Spleen (tissue), 11 donors: Measurements from ENCODE around the gene SDR9C7. TPM values are rescaled to one million over a fixed set of nuclear protein-coding genes. Genes with fewer than 3 reads are reported as not detected.

Experiments
- DNase-seq: peaks from one replicate; pipeline ENCODE4 v3.0.0-alpha.2; 2020
- H3K27ac ChIP-seq, 8 donors: fragments of 200-600 bp; sonication (generic) in 7 of 8; 1 replicate in 4 of 8; 2 replicates in 4 of 8; pipeline versions ENCODE4 v1.5.0 to v1.8.0; 2016 to 2021; ENCODE audit warnings: inconsistent platforms in 4 of 8, mild to moderate bottlenecking in 4 of 8, moderate library complexity in 1 of 8
- H3K27me3 ChIP-seq, 7 donors: fragments of 200-600 bp; sonication (generic) in 6 of 7; replicated peaks in 1 of 7; 1 replicate in 4 of 7; 2 replicates in 3 of 7; pipeline versions ENCODE4 v1.5.0 to v1.8.0; 2016 to 2021; ENCODE audit warnings: inconsistent platforms in 3 of 7, mild to moderate bottlenecking in 1 of 7
- H3K36me3 ChIP-seq, 6 donors: fragments of 200-600 bp; sonication (generic) in 5 of 6; 1 replicate in 4 of 6; 2 replicates in 2 of 6; pipeline versions ENCODE4 v1.5.0 to v1.8.0; 2016 to 2021; ENCODE audit warnings: inconsistent platforms in 2 of 6
- H3K4me1 ChIP-seq, 6 donors: fragments of 200-600 bp; sonication (generic) in 5 of 6; 1 replicate in 3 of 6; 2 replicates in 3 of 6; pipeline versions ENCODE4 v1.5.0 to v1.8.0; 2016 to 2021; ENCODE audit warnings: inconsistent platforms in 3 of 6
- H3K4me3 ChIP-seq, 8 donors: fragments of 200-600 bp; sonication (generic) in 7 of 8; 1 replicate in 4 of 8; 2 replicates in 4 of 8; pipeline versions ENCODE4 v1.5.0 to v1.8.0; 2016 to 2021; ENCODE audit warnings: inconsistent platforms in 4 of 8, mild to moderate bottlenecking in 4 of 8, moderate library complexity in 2 of 8
- H3K9me3 ChIP-seq, 8 donors: fragments of 200-600 bp; sonication (generic) in 7 of 8; 1 replicate in 4 of 8; 2 replicates in 4 of 8; pipeline versions ENCODE4 v1.5.0 to v1.8.0; 2016 to 2021; ENCODE audit warnings: inconsistent platforms in 4 of 8
- CTCF ChIP-seq, 11 experiments: fragments of 200-600 bp in 7 of 11; fragments of 450-650 bp in 4 of 11; sonication (generic) in 4 of 11; IDR thresholded peaks in 8 of 11; conservative IDR thresholded peaks in 3 of 11; 1 replicate in 7 of 11; 2 replicates in 4 of 11; pipeline versions ENCODE4 v1.4.0 to v1.8.0; 2016 to 2021; ENCODE audit warnings: antibody characterized with exemption in 11 of 11, inconsistent platforms in 4 of 11, mild to moderate bottlenecking in 1 of 11
- POLR2A ChIP-seq, 3 donors: fragments of 450-650 bp; IDR thresholded peaks; one replicate each; pipeline ENCODE4 v1.5.1; 2017; ENCODE audit warnings: antibody characterized with exemption in 3 of 3, mild to moderate bottlenecking in 1 of 3
- POLR2AphosphoS5 ChIP-seq, 3 donors: sonication (generic); formaldehyde crosslinking; IDR thresholded peaks; one replicate each; pipeline ENCODE4 v1.5.1; 2017; ENCODE audit warnings: antibody characterized with exemption in 3 of 3
- WGBS, 5 donors: extraction: QIAGEN DNeasy Blood & Tissue Kit in 3 of 5; methylation state at CpG; one replicate each; pipeline versions ENCODE4 v1.1.5 to v1.1.7; 2013 to 2018; 5-methylcytosine and 5-hydroxymethylcytosine counted together
- intact Hi-C: fragments of 100-400 bp; cut with DNase I; formaldehyde crosslinking; loops from one replicate; pipeline ENCODE4 v1.15.0; 2023; ENCODE audit warnings: low total_unique reads
- polyA plus RNA-seq, 3 donors: library from polyadenylated mRNA; stranded (reverse); fragments of 200-250 nt; gene quantifications; one replicate each; pipeline ENCODE4 v1.2.1, GENCODE V29; 2013
- total RNA-seq, 7 donors: library from RNA; depleted of rRNA in 3 of 7; stranded (reverse); fragments of >200 nt in 3 of 7; fragmentation: NEBNext Ultra II Directional in 4 of 7; extraction: Animal tissue kit (Norgen Biotek cat#: 25700) in 4 of 7; gene quantifications; one replicate each; pipeline versions ENCODE4 v1.1.0 to v1.2.1, GENCODE V29; 2016 to 2021
- donor health status: healthy with polysubstance abuse.
- donor health status: DM: no; HTN: no; CAD: no; lungs with moderate emphysema.
- donor health status: DM: no; HTN: no; CAD: no.
- donor health status: Bipolar disorder and iron deficiency.
- donor health status: healthy.
- donor health status: DM: no; HTN: no; CAD: no.
- donor health status: DM: yes; HTN: yes; CAD: no.

SDR9C7 gene
- total and polyA plus RNA-seq, 10 donors = 0.03 to 0.51 (median 0.04) TPM; not detected in 7

GRCh38 chr12:56878010-56878339 lies 56.2 kb downstream of the SDR9C7 start:
- Histone ChIP-seq H3K4me1 (peaks cover 0 to 16% (median 0%) of the 10 kb centered on the region in 6 donors), H3K4me3 (no peak overlapping the region), H3K9me3 (peaks cover 0 to 22% (median 18%) of the 10 kb centered on the region in 8 donors), H3K27ac (peak overlapping the region in 6 of 8 donors; percentile 39 to 76 (median 57)), H3K27me3 (peaks cover 0 to 5% (median 0%) of the 10 kb centered on the region in 7 donors), H3K36me3 (no peaks in the 10 kb centered on the region)
- intact Hi-C loops = no loop called here
- TF ChIP-seq POLR2A (IDR thresholded peaks at IDR 0.05) = no peak
- DNase-seq = no peak

DNA sequence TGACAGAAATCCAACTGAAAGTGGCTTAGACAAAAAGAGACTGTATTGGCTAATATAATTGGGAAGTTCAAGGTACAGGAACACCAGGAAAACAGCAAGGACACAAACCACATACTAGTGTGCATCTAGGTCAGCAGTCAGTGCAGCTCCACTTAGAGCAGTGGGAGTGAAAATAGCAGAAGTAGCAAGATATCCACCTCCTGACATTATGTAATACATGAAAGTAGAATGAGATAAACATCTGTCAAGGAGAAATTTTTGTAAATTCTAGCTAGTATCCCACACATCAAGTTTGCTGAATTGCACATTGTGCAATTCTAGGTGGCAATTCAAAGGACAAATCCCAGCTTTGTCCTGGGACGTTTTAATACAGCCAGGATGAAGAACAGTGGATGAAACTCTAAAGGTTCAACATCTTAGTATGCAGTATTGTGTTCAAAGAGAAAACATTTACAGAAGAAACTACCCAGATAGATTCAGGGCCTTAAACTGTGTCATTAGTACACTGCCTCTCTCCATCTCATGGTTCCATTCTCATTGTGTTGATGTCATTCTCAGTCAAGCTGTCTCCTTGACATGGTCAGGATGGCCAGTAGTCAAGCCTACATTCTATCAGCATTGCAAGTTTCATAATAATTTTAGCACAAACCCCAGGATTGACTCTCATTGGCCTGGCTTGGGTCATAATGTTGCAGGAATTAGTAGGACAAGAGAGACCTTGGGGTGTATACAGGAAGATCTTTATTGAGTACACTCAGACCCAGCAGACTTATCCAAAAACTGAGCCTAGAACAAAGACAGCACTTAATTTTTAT lies 56.8 kb downstream of the SDR9C7 start:
- Histone ChIP-seq H3K9me3 (peaks cover 0 to 17% (median 13%) of the 10 kb centered on the region in 8 donors), H3K36me3 (no peaks in the 10 kb centered on the region), H3K27ac (peak overlapping the region in 6 of 8 donors; percentile 39 to 76 (median 66)), H3K4me3 (no peak overlapping the region), H3K27me3 (peaks cover 0 to 5% (median 0%) of the 10 kb centered on the region in 7 donors), H3K4me1 (peaks cover 0 to 16% (median 0%) of the 10 kb centered on the region in 6 donors)
- no peak for DNase-seq
- 7 to 28% (median 21%) methylated on average over 1 of the region's 1 CpG for WGBS, 5 donors
- intact Hi-C loops = no loop called here
- peak in 1 of 3 donors; percentile 60 for TF ChIP-seq POLR2AphosphoS5 (IDR thresholded peaks at IDR 0.05)
- TF ChIP-seq CTCF (IDR thresholded peaks at IDR 0.05 in 8 of 11, conservative IDR thresholded peaks at IDR 0.05 in 3 of 11) = no peak
- TF ChIP-seq POLR2A (IDR thresholded peaks at IDR 0.05) = no peak

DNA sequence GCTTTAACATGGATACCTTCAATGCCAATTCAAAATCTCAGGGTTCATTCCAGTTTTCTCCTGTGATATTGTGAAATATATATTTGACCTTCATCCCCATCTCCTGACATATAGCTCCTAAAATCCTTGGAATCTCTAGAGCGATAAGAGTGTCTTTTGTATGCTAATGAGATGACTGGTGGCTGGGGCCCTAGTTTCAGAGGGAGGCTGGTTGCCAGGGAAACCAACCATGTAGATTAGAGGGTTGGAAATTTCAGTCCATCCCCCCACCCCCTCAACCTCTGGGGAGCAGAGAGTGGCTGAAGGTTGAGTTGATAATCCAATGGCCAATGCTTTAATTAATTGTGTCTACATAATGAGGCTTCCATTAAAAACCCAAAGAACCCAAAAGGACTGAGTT lies 59.4 kb downstream of the SDR9C7 start:
- no peak for DNase-seq
- Histone ChIP-seq H3K4me3 (no peak overlapping the region), H3K27ac (no peak overlapping the region), H3K36me3 (no peaks in the 10 kb centered on the region), H3K4me1 (peaks cover 0 to 16% (median 0%) of the 10 kb centered on the region in 6 donors), H3K9me3 (peaks cover 0 to 2% (median 0%) of the 10 kb centered on the region in 8 donors), H3K27me3 (peaks cover 0 to 5% (median 0%) of the 10 kb centered on the region in 7 donors)
- intact Hi-C loops = no loop called here
- no peak for TF ChIP-seq POLR2AphosphoS5 (IDR thresholded peaks at IDR 0.05)
- TF ChIP-seq CTCF (IDR thresholded peaks at IDR 0.05 in 8 of 11, conservative IDR thresholded peaks at IDR 0.05 in 3 of 11) = no peak
- TF ChIP-seq POLR2A (IDR thresholded peaks at IDR 0.05) = no peak
- 65 to 82% (median 76%) methylated on average over 1 of the region's 1 CpG for WGBS, 5 donors

GRCh38 chr12:56873382-56873781 lies 60.8 kb downstream of the SDR9C7 start:
- no peaks in the 10 kb centered on the region for H3K36me3 ChIP-seq
- no peak overlapping the region for H3K4me3 ChIP-seq
- H3K9me3 ChIP-seq = peaks cover 0 to 7% (median 0%) of the 10 kb centered on the region in 8 donors
- H3K27ac ChIP-seq = no peak overlapping the region
- H3K27me3 ChIP-seq = peaks cover 0 to 9% (median 0%) of the 10 kb centered on the region in 7 donors
- H3K4me1 ChIP-seq = peaks cover 0 to 16% (median 0%) of the 10 kb centered on the region in 6 donors
- 0 to 100% (median 97%) methylated on average over 1 of the region's 1 CpG for WGBS, 5 donors
- no peak for DNase-seq
- intact Hi-C loops = no loop called here
- TF ChIP-seq CTCF (IDR thresholded peaks at IDR 0.05 in 8 of 11, conservative IDR thresholded peaks at IDR 0.05 in 3 of 11) (no peak), POLR2A (IDR thresholded peaks at IDR 0.05) (no peak), POLR2AphosphoS5 (IDR thresholded peaks at IDR 0.05) (no peak)

Other genes with a start within 250 kb of the SDR9C7 start
- gene PTGES3, start 246.1 kb downstream of the SDR9C7 start, total RNA-seq = 100 to 1,000 TPM in 5 of 7 donors, 10 to 100 TPM in 2; 84.1 to 163 (median 133) TPM
- 100 to 1,000 TPM in 2 of 3 donors, 10 to 100 TPM in 1; 80.6 to 154 (median 114) TPM for gene PTGES3, start 246.1 kb downstream of the SDR9C7 start, polyA plus RNA-seq
- 100 to 1,000 TPM; 535 to 885 (median 701) TPM for gene NACA, start 209.1 kb downstream of the SDR9C7 start, total RNA-seq
- gene NACA, start 209.1 kb downstream of the SDR9C7 start, polyA plus RNA-seq = 1,000 to 10,000 TPM; 1,928 to 3,231 (median 2,748) TPM
- gene PRIM1, start 182.1 kb downstream of the SDR9C7 start, total RNA-seq = 10 to 100 TPM; 10.1 to 23.0 (median 11.4) TPM
- gene PRIM1, start 182.1 kb downstream of the SDR9C7 start, polyA plus RNA-seq = 10 to 100 TPM in 1 of 3 donors, 1 to 10 TPM in 2; 5.2 to 10.0 (median 8.1) TPM
- 10 to 100 TPM; 13.7 to 93.4 (median 61.5) TPM for gene HSD17B6, start 171.1 kb downstream of the SDR9C7 start, total RNA-seq
- gene HSD17B6, start 171.1 kb downstream of the SDR9C7 start, polyA plus RNA-seq = 10 to 100 TPM in 2 of 3 donors, 1 to 10 TPM in 1; 6.4 to 40.0 (median 13.3) TPM
- gene RDH16, start 23.2 kb upstream of the SDR9C7 start, total RNA-seq = 1 to 10 TPM in 6 of 7 donors, under 1 TPM in 1; 0.94 to 3.9 (median 2.6) TPM
- gene RDH16, start 23.2 kb upstream of the SDR9C7 start, polyA plus RNA-seq = 1 to 10 TPM in 2 of 3 donors, under 1 TPM in 1; 0.86 to 3.0 (median 2.3) TPM
- gene ZBTB39, start 72.1 kb upstream of the SDR9C7 start, total RNA-seq = 10 to 100 TPM in 6 of 7 donors, 1 to 10 TPM in 1; 8.7 to 15.7 (median 11.9) TPM
- 1 to 10 TPM; 1.7 to 3.3 (median 2.0) TPM for gene ZBTB39, start 72.1 kb upstream of the SDR9C7 start, polyA plus RNA-seq
- not detected for gene TAC3, start 82.1 kb upstream of the SDR9C7 start, total RNA-seq
- under 1 TPM in 2 of 3 donors, not detected in 1; 0.11 to 0.20 TPM for gene TAC3, start 82.1 kb upstream of the SDR9C7 start, polyA plus RNA-seq
- gene MYO1A, start 115.7 kb upstream of the SDR9C7 start, total RNA-seq = 1 to 10 TPM in 1 of 7 donors, under 1 TPM in 5, not detected in 1; 0.14 to 1.4 (median 0.48) TPM
- under 1 TPM; 0.12 to 0.22 (median 0.20) TPM for gene MYO1A, start 115.7 kb upstream of the SDR9C7 start, polyA plus RNA-seq
- 10 to 100 TPM; 13.3 to 17.1 (median 15.3) TPM for gene NEMP1, start 144.4 kb upstream of the SDR9C7 start, total RNA-seq
- gene NEMP1, start 144.4 kb upstream of the SDR9C7 start, polyA plus RNA-seq = 1 to 10 TPM; 4.5 to 5.1 (median 4.7) TPM
- 10 to 100 TPM; 14.8 to 25.0 (median 18.2) TPM for gene NAB2, start 154.7 kb upstream of the SDR9C7 start, total RNA-seq
- gene NAB2, start 154.7 kb upstream of the SDR9C7 start, polyA plus RNA-seq = 10 to 100 TPM in 2 of 3 donors, 1 to 10 TPM in 1; 9.0 to 19.1 (median 13.2) TPM
- gene STAT6, start 177.0 kb upstream of the SDR9C7 start, total RNA-seq = 100 to 1,000 TPM; 196 to 336 (median 280) TPM
- gene STAT6, start 177.0 kb upstream of the SDR9C7 start, polyA plus RNA-seq = 100 to 1,000 TPM; 140 to 312 (median 241) TPM
- gene LRP1, start 194.1 kb upstream of the SDR9C7 start, total RNA-seq = 100 to 1,000 TPM; 103 to 216 (median 181) TPM
- gene LRP1, start 194.1 kb upstream of the SDR9C7 start, polyA plus RNA-seq = 10 to 100 TPM in 2 of 3 donors, 1 to 10 TPM in 1; 8.9 to 24.0 (median 13.0) TPM
- not detected for gene LRP1-AS, start 213.2 kb upstream of the SDR9C7 start, total RNA-seq
- not detected for gene LRP1-AS, start 213.2 kb upstream of the SDR9C7 start, polyA plus RNA-seq